Liver (tissue), 9 donors: Measurements from ENCODE around the gene ZNF211. TPM values are rescaled to one million over a fixed set of nuclear protein-coding genes. Genes with fewer than 3 reads are reported as not detected.

Source experiments
- DNase-seq: peaks from one replicate; pipeline ENCODE4 v3.0.0-alpha.2; 2017; ENCODE audit warnings: low spot score
- H3K27ac ChIP-seq, 2 donors: one replicate each; pipeline ENCODE4 v1.7.0; 2013; ENCODE audit warnings: inconsistent platforms in 2 of 2, low read length in 2 of 2, control low read depth in 1 of 2, low read depth in 1 of 2, mild to moderate bottlenecking in 1 of 2
- H3K27me3 ChIP-seq, 4 donors: one replicate each; pipeline versions ENCODE4 v1.6.1 to v1.7.0; 2013; ENCODE audit warnings: low read length in 3 of 4, inconsistent platforms in 1 of 4, mild to moderate bottlenecking in 1 of 4, moderate library complexity in 1 of 4; ENCODE audit not compliant: control insufficient read depth in 4 of 4, insufficient read depth in 4 of 4
- H3K36me3 ChIP-seq, 4 donors: one replicate each; pipeline versions ENCODE4 v1.6.1 to v1.7.0; 2013; ENCODE audit warnings: low read length in 3 of 4, mild to moderate bottlenecking in 3 of 4, low read depth in 1 of 4, moderate library complexity in 1 of 4; ENCODE audit not compliant: control insufficient read depth in 4 of 4, insufficient read depth in 3 of 4
- H3K4me1 ChIP-seq, 4 donors: one replicate each; pipeline versions ENCODE4 v1.6.1 to v1.7.0; 2013; ENCODE audit warnings: low read length in 3 of 4, mild to moderate bottlenecking in 3 of 4, moderate library complexity in 1 of 4; ENCODE audit not compliant: control insufficient read depth in 4 of 4, insufficient read depth in 4 of 4
- H3K4me3 ChIP-seq, 3 donors: one replicate each; pipeline versions ENCODE4 v1.6.1 to v1.7.0; 2013; ENCODE audit warnings: low read length in 3 of 3, control low read depth in 1 of 3, low read depth in 1 of 3, mild to moderate bottlenecking in 1 of 3
- H3K9ac ChIP-seq, 2 donors: one replicate each; pipeline ENCODE4 v1.7.0; 2013; ENCODE audit warnings: low read length in 2 of 2, mild to moderate bottlenecking in 2 of 2, moderate library complexity in 2 of 2, control low read depth in 1 of 2, low read depth in 1 of 2
- H3K9me3 ChIP-seq, 4 donors: one replicate each; pipeline versions ENCODE4 v1.6.1 to v1.7.0; 2013; ENCODE audit warnings: low read length in 3 of 4; ENCODE audit not compliant: control insufficient read depth in 4 of 4
- FOXA1 ChIP-seq: IDR thresholded peaks from 2 replicates; pipeline ENCODE4 v1.6.1; 2016; ENCODE audit warnings: antibody characterized with exemption
- GABPA ChIP-seq, 2 donors: IDR thresholded peaks in 1 of 2; conservative IDR thresholded peaks in 1 of 2; 2 replicates each; pipeline ENCODE4 v1.6.1; 2016; ENCODE audit warnings: antibody characterized with exemption in 2 of 2, mild to moderate bottlenecking in 1 of 2, moderate library complexity in 1 of 2
- HNF4A ChIP-seq, 2 donors: conservative IDR thresholded peaks; 2 replicates each; pipeline ENCODE4 v1.6.1; 2016; ENCODE audit warnings: antibody characterized with exemption in 2 of 2, mild to moderate bottlenecking in 2 of 2
- HNF4G ChIP-seq: IDR thresholded peaks from 2 replicates; pipeline ENCODE4 v1.6.1; 2016; ENCODE audit warnings: antibody characterized with exemption
- JUND ChIP-seq, 2 donors: IDR thresholded peaks; 2 replicates each; pipeline ENCODE4 v1.6.1; 2016; ENCODE audit warnings: antibody characterized with exemption in 2 of 2
- NR2F2 ChIP-seq: IDR thresholded peaks from 2 replicates; pipeline ENCODE4 v1.6.1; 2016; ENCODE audit warnings: antibody characterized with exemption
- RAD21 ChIP-seq, 2 donors: IDR thresholded peaks; 2 replicates each; pipeline ENCODE4 v1.6.1; 2016; ENCODE audit warnings: antibody characterized with exemption in 2 of 2, mild to moderate bottlenecking in 2 of 2
- RXRA ChIP-seq, 2 donors: IDR thresholded peaks; 2 replicates each; pipeline ENCODE4 v1.6.1; 2017 to 2018; ENCODE audit warnings: antibody characterized with exemption in 2 of 2, mild to moderate bottlenecking in 1 of 2
- SP1 ChIP-seq: IDR thresholded peaks from 2 replicates; pipeline ENCODE4 v1.6.1; 2018; ENCODE audit warnings: antibody characterized with exemption, mild to moderate bottlenecking
- TAF1 ChIP-seq: conservative IDR thresholded peaks from 2 replicates; pipeline ENCODE4 v1.6.1; 2016; ENCODE audit warnings: antibody characterized with exemption, mild to moderate bottlenecking
- YY1 ChIP-seq: IDR thresholded peaks from 2 replicates; pipeline ENCODE4 v1.6.1; 2016; ENCODE audit warnings: antibody characterized with exemption, mild to moderate bottlenecking
- WGBS: extraction: QIAGEN DNeasy Blood & Tissue Kit; methylation state at CpG from one replicate; pipeline ENCODE4 v1.1.7; 2013; 5-methylcytosine and 5-hydroxymethylcytosine counted together
- polyA plus RNA-seq, 2 donors: library from polyadenylated mRNA; stranded (reverse) in 1 of 2; unstranded in 1 of 2; fragments of 200-250 nt in 1 of 2; fragments of >200 nt in 1 of 2; fragmentation: Nextera tagmentation in 1 of 2; extraction: Ambion mirVana in 1 of 2; gene quantifications; one replicate each; pipeline versions ENCODE4 v1.2.1 to v1.2.3, GENCODE V29; 2013 to 2015
- total RNA-seq, 2 donors: library from RNA; depleted of rRNA; stranded (reverse); fragments of >200 nt; gene quantifications; one replicate each; pipeline ENCODE4 v1.2.3, GENCODE V29; 2014
- TF ChIP-seq, protein P1 (sequence below): IDR thresholded peaks from 2 replicates; pipeline ENCODE4 v1.6.1; 2016; ENCODE audit warnings: antibody characterized with exemption
- TF ChIP-seq, protein P2 (sequence below): IDR thresholded peaks from 2 replicates; pipeline ENCODE4 v1.6.1; 2016; ENCODE audit warnings: antibody characterized with exemption
- TF ChIP-seq, protein P3 (sequence below): fragments of 150-350 bp; IDR thresholded peaks from 2 replicates; pipeline ENCODE4 v1.5.1; 2017; ENCODE audit warnings: improper control_type of control experiment, low read depth, low read length; ENCODE audit not compliant: missing input control
- TF ChIP-seq, protein P4 (sequence below): IDR thresholded peaks from 2 replicates; pipeline ENCODE4 v1.6.1; 2016; ENCODE audit warnings: antibody characterized with exemption, mild to moderate bottlenecking
- donor health status: healthy.
- donor health status: healthy.
- donor health status: healthy.
- donor health status: healthy.
- donor health status: healthy.

ZNF211 gene
- total and polyA plus RNA-seq, 4 donors, result 2.0 to 7.0 (median 3.3) TPM

DNA sequence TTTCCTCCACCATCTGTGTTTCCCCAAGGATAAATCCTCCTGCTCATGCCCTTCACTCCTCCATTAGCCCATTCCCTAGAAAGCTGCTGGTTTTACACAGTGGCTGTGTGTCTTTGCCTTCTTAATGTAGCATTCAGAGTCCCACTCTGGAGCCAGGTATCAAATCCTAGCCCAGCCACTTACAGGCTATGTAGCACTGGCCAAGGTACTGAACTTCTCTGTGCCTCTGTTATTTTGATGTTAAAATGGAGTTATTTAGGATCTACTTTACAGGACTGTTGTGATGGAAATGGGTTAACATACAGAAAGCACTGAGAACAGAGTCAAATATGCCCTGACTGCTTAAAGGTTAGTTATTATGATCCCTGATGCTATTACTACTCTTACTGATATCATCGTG, 34.3 kb downstream of the ZNF211 start:
- no peak overlapping the region for H3K27ac ChIP-seq
- H3K27me3 ChIP-seq, result peaks cover 0 to 6% (median 3%) of the 10 kb centered on the region in 4 donors
- WGBS, result 90% methylated on average over 1 of the region's 1 CpG
- peaks cover 8 to 26% (median 18%) of the 10 kb centered on the region in 4 donors for H3K9me3 ChIP-seq
- no peak overlapping the region for H3K4me3 ChIP-seq
- no peak overlapping the region for H3K9ac ChIP-seq
- DNase-seq, result no peak
- peaks cover 0 to 2% (median 0%) of the 10 kb centered on the region in 4 donors for H3K36me3 ChIP-seq
- TF ChIP-seq TAF1 (no peak), YY1 (no peak), GABPA (IDR thresholded peaks at IDR 0.05 in 1 of 2, conservative IDR thresholded peaks at IDR 0.05 in 1 of 2) (no peak), NR2F2 (no peak), HNF4A (conservative IDR thresholded peaks at IDR 0.05) (no peak), SP1 (no peak), RAD21 (IDR thresholded peaks at IDR 0.05) (no peak), RXRA (IDR thresholded peaks at IDR 0.05) (no peak)
- TF ChIP-seq, protein P1, sequence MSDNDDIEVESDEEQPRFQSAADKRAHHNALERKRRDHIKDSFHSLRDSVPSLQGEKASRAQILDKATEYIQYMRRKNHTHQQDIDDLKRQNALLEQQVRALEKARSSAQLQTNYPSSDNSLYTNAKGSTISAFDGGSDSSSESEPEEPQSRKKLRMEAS, result no peak
- TF ChIP-seq, protein P2, sequence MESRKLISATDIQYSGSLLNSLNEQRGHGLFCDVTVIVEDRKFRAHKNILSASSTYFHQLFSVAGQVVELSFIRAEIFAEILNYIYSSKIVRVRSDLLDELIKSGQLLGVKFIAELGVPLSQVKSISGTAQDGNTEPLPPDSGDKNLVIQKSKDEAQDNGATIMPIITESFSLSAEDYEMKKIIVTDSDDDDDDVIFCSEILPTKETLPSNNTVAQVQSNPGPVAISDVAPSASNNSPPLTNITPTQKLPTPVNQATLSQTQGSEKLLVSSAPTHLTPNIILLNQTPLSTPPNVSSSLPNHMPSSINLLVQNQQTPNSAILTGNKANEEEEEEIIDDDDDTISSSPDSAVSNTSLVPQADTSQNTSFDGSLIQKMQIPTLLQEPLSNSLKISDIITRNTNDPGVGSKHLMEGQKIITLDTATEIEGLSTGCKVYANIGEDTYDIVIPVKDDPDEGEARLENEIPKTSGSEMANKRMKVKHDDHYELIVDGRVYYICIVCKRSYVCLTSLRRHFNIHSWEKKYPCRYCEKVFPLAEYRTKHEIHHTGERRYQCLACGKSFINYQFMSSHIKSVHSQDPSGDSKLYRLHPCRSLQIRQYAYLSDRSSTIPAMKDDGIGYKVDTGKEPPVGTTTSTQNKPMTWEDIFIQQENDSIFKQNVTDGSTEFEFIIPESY, result no peak
- TF ChIP-seq, protein P3, sequence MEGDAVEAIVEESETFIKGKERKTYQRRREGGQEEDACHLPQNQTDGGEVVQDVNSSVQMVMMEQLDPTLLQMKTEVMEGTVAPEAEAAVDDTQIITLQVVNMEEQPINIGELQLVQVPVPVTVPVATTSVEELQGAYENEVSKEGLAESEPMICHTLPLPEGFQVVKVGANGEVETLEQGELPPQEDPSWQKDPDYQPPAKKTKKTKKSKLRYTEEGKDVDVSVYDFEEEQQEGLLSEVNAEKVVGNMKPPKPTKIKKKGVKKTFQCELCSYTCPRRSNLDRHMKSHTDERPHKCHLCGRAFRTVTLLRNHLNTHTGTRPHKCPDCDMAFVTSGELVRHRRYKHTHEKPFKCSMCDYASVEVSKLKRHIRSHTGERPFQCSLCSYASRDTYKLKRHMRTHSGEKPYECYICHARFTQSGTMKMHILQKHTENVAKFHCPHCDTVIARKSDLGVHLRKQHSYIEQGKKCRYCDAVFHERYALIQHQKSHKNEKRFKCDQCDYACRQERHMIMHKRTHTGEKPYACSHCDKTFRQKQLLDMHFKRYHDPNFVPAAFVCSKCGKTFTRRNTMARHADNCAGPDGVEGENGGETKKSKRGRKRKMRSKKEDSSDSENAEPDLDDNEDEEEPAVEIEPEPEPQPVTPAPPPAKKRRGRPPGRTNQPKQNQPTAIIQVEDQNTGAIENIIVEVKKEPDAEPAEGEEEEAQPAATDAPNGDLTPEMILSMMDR, result no peak
- TF ChIP-seq, protein P4, sequence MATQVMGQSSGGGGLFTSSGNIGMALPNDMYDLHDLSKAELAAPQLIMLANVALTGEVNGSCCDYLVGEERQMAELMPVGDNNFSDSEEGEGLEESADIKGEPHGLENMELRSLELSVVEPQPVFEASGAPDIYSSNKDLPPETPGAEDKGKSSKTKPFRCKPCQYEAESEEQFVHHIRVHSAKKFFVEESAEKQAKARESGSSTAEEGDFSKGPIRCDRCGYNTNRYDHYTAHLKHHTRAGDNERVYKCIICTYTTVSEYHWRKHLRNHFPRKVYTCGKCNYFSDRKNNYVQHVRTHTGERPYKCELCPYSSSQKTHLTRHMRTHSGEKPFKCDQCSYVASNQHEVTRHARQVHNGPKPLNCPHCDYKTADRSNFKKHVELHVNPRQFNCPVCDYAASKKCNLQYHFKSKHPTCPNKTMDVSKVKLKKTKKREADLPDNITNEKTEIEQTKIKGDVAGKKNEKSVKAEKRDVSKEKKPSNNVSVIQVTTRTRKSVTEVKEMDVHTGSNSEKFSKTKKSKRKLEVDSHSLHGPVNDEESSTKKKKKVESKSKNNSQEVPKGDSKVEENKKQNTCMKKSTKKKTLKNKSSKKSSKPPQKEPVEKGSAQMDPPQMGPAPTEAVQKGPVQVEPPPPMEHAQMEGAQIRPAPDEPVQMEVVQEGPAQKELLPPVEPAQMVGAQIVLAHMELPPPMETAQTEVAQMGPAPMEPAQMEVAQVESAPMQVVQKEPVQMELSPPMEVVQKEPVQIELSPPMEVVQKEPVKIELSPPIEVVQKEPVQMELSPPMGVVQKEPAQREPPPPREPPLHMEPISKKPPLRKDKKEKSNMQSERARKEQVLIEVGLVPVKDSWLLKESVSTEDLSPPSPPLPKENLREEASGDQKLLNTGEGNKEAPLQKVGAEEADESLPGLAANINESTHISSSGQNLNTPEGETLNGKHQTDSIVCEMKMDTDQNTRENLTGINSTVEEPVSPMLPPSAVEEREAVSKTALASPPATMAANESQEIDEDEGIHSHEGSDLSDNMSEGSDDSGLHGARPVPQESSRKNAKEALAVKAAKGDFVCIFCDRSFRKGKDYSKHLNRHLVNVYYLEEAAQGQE, result no peak
- H3K4me1 ChIP-seq, result peaks cover 0 to 4% (median 0%) of the 10 kb centered on the region in 4 donors

DNA sequence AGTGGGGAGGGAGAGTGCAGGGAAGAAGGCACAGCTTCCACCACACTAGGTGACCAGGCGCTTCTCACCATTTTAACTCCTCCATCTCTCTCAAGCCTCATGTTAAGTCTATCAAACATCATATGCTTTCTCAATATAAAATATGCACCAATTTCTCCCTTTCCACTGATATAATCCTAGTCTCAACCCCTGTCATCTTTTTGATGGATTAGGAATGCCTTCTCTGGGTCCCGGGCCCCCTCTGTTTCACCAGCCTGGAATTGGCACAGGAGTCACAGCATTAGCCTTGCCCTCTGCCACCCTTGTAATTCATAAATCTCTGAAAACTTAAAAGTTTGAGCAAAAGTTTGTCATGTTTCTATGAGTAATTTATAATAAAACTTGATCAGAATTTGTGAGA, 35.7 kb downstream of the ZNF211 start, which contains the start of gene ZSCAN4:
ZSCAN4 (plus strand) TSS at position 301 of the 400 bp plus-strand sequence. CDS start 7,211 bp downstream, outside the sequence.
- peaks cover 7 to 25% (median 20%) of the 10 kb centered on the region in 4 donors for H3K9me3 ChIP-seq
- H3K4me3 ChIP-seq, result peak within 1 kb of the TSS in 2 of 3 donors; percentile 20 to 27
- peaks cover 0 to 4% (median 0%) of the 10 kb centered on the region in 4 donors for H3K4me1 ChIP-seq
- H3K27me3 ChIP-seq, result peaks cover 0 to 6% (median 3%) of the 10 kb centered on the region in 4 donors
- H3K9ac ChIP-seq, result no peak within 1 kb of the TSS
- peaks cover 0 to 2% (median 0%) of the 10 kb centered on the region in 4 donors for H3K36me3 ChIP-seq
- TF ChIP-seq SP1, result no peak
- TF ChIP-seq JUND (IDR thresholded peaks at IDR 0.05), result no peak
- TF ChIP-seq RAD21 (IDR thresholded peaks at IDR 0.05), result no peak
- TF ChIP-seq FOXA1, result no peak
- no peak for TF ChIP-seq HNF4G
- WGBS, result 92% methylated on average over 2 of the region's 2 CpGs
- no peak within 1 kb of the TSS for H3K27ac ChIP-seq
- DNase-seq, result no peak
